Fibroblast of pulmonary artery (primary cell): ENCODE measurements around the gene SNRPF.

Source experiments
- DNase-seq: peaks from one replicate; pipeline ENCODE4 v3.0.0-alpha.2; 2010; ENCODE audit warnings: low read depth
- H3K4me3 ChIP-seq: replicated peaks from 2 replicates; pipeline ENCODE4 v1.5.1; 2011; ENCODE audit warnings: low read depth, mild to moderate bottlenecking, control low read depth, low read length, moderate library complexity
- TF ChIP-seq, protein P1 (sequence below): IDR thresholded peaks from 2 replicates; pipeline ENCODE4 v1.5.1; 2011; ENCODE audit warnings: mild to moderate bottlenecking, control low read depth, low read length, inconsistent platforms; ENCODE audit errors: missing control alignments

The SNRPF gene

DNA sequence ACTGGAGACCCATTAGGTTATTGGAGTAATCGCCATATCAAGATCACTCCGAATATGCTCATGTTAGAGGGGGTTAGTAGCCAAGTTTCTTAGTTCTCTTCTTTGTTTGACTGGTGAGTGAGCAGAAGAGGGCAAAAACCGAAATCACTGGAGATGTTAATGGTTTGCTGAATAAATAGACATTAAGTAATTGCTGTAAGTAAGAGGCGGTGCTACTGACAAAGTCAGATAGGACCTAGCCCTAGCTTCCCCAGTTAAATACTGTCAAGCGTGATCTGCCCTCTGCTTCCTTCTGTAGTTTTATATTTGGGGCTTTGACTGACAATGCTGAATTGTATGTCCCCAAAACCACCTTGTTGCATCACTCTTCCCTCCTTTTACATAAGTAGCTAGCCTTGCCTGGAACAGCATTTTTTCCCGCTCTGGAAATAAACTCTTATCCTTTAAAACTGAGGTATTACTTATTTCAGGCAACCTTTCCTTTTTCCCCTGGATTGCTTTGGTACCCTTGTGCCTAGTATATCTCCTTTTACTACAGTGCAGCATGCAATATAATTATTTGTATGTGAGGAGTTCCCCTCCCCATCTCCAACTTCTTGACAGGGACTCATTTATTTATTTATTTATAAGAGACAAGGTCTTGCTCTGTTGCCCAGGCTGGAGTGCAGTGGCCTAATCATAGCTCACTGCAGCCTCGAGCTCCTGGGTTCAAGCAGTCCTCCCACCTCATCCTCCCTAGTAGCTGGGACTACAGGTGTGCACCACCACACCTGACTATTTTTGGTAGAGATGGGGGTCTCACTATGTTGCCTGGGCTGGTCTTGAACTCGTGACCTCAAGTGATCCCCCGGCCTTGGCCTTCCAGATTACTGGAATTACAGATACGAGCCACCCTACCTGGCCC lies 1.4 kb downstream of the SNRPF start:
- no peak for DNase-seq
- H3K4me3 ChIP-seq, result peak overlapping the region; percentile 75
- TF ChIP-seq, protein P1, sequence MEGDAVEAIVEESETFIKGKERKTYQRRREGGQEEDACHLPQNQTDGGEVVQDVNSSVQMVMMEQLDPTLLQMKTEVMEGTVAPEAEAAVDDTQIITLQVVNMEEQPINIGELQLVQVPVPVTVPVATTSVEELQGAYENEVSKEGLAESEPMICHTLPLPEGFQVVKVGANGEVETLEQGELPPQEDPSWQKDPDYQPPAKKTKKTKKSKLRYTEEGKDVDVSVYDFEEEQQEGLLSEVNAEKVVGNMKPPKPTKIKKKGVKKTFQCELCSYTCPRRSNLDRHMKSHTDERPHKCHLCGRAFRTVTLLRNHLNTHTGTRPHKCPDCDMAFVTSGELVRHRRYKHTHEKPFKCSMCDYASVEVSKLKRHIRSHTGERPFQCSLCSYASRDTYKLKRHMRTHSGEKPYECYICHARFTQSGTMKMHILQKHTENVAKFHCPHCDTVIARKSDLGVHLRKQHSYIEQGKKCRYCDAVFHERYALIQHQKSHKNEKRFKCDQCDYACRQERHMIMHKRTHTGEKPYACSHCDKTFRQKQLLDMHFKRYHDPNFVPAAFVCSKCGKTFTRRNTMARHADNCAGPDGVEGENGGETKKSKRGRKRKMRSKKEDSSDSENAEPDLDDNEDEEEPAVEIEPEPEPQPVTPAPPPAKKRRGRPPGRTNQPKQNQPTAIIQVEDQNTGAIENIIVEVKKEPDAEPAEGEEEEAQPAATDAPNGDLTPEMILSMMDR, result no peak

DNA sequence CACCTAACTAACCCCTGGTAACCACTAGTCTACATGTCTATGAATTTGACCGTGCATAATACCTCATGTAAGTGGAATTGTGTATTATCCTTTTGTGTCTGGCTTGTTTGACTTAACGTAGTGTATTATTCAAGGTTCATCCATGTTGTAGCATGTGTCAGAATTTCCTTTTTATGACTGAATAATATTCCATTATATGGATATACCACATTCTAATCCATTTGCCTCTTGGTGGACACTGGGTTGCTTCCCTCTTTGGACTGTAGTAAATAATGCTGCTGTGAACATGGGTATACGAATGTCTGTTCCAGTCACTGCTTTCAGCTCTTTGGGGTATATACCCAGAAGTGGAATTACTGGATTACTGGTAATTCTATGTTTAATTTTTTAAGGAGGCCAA lies 3.3 kb downstream of the SNRPF start:
- no peak for DNase-seq
- TF ChIP-seq, protein P1, result no peak
- no peak overlapping the region for H3K4me3 ChIP-seq

DNA sequence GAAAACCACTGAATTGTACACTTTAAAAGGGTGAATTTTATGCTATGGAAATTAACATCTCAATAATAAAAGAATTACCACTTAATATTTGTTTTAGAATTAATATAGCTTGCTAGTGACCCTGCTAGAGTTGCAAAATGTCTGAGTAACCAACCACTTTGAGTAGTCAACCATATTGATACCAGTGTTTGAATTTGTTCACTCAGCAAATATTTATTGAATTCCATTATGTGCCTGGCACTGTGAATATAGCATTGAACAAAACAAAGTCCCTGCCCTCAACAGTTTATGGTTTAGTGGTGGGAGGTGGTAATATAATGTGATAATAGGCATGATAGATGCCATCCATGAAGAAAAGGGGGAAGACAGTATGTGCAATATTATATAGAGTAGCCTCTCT lies 4.6 kb downstream of the SNRPF start:
- no peak overlapping the region for H3K4me3 ChIP-seq
- DNase-seq, result no peak
- TF ChIP-seq, protein P1, result no peak

DNA sequence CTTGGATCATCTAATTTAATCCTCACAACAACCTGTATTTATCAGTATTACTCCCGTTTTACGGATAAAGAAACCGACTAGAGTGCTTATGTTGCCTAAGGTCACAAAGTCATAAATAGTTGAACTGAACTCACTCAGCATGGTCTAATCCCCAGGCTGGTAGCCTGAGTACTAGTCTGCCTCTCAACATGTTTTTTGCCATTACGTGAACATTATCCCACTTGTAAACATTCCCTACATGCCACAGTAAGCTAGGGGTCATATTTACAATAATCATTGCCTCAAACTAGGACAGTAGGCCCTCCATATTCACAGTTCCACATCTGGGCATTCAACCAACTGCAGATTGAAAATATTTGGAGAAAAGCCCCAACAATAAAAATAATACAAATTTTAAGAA lies 12.1 kb downstream of the SNRPF start:
- no peak for DNase-seq
- no peak overlapping the region for H3K4me3 ChIP-seq
- TF ChIP-seq, protein P1, result no peak

DNA sequence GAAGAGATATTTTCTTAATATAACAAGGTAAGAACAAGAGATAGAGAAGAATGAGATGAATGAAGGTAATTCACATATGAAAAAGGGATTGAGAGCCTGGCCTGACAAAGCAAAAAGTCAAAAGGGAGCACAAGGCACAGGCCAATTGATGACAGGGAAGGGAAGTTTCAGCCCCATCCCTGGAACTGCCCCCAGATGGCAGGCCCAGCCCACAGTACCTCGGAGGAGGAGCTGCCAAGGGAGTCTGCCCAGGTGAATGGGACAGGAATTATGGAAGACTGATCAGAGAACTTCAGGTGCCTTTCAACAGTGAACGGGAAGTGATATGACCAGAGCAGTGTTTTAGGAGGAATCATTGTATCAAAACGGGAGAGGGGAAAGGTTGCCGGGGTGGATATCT lies 15.7 kb downstream of the SNRPF start:
- H3K4me3 ChIP-seq, result no peak overlapping the region
- no peak for DNase-seq
- TF ChIP-seq, protein P1, result no peak

DNA sequence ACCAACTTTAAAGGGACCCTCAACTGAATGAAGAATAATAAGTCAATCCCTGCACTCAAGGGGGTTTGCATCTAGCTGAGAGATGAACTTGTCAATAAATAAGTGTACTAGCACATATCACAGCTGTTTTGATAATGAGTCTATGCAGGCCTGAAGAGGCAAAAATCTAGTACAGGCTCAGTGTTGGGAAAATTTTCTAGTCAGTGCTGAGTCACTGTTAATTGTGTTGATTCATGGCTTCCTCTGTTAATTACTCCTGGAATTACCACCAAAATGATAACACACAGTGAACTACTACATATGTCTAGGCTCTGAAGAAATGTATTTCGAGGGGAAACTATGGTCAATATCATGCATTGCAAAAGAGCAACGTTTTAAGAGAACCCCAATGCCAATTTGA lies 18.9 kb downstream of the SNRPF start:
- no peak overlapping the region for H3K4me3 ChIP-seq
- TF ChIP-seq, protein P1, result no peak
- DNase-seq, result no peak

DNA sequence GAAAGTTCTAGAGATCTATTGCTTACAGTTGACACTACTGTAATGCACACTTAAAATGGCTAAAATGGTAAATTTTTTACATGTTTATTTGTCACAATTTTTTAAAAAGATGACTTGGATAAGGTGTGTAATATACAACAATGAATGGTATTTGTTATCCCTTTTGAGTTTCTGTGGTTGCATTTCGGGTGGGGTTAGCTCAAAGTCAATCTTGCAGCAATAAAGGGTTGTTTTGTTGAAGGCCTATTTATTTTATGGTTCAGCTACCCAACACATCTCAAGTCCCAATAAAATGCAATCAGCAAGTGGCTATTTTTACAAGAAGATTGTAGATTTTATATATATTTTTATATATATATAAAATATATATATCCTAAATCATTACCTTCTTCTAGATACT lies 22.1 kb downstream of the SNRPF start:
- no peak for DNase-seq
- no peak overlapping the region for H3K4me3 ChIP-seq
- TF ChIP-seq, protein P1, result no peak
